ENCODE results near the gene IL6R.

The IL6R gene

DNA sequence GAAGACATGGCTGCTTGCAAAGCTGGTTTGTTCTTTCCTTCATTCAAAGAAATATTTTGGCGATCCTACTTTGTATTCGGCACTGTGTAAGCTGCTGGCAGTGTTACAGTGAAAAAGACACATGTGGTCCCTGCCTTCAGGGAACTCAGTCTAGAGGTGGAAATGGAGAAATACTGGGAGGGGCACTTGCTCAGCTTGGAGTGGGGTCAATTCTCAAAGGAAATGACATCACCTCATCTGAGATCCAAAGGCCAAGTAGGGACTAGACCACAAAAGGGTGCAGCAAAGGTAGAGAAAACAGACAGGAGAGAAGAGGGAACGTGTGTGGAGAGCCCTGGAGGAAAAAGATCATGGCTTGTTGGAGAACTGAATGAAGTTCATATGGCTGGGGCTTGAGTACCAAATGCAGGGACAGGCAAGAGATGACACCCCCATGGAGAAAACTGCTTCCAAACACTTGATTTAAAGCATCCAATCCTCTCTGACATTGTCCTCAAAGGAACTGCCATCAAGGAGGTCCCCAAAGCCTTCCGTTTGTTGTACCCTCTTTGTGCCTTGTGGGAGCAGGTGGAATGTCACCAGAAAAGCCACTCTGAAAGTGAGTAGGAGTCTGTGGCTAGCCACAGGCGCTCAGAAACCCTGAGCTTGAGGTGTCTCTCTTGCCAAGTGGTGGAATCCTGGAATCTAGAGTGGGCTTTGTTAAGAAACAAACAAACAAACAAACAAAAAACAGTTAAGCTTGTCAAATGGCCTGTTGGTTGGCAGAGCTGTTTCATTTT lies 48.6 kb downstream of the IL6R start:
- no peak for DNase-seq

DNA sequence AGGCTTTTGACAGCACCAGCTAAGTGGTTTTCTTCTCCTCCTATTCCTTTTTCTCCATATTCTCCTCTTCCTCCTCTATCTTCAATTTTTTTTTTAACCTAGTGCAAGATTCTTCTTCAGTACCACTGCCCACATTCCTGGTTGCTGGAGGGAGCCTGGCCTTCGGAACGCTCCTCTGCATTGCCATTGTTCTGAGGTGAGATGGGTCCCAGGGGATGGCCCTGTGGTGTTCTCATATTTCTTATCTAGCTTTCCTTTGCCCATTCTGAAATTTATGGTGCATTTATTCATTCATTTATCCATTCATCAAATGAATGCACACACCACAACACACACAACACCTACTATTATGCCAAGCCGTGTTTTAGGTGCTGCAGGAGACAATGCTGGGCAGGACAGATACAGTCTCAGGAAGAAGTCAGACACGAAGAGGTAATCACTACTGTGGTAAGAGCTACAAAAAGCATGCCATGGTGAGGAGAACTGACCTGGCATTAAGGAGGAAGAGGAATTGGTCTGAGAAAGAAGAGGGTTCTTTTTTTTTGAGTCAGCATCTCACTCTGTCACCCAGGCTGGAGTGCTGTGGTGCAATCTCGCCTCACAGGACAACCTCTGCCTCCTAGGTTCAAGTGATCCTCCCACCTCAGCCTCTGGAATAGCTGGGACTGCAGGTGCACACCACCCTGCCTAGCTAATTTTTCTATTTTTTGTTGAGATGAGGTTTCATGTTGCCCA lies 49.4 kb downstream of the IL6R start:
- no peak for DNase-seq

DNA sequence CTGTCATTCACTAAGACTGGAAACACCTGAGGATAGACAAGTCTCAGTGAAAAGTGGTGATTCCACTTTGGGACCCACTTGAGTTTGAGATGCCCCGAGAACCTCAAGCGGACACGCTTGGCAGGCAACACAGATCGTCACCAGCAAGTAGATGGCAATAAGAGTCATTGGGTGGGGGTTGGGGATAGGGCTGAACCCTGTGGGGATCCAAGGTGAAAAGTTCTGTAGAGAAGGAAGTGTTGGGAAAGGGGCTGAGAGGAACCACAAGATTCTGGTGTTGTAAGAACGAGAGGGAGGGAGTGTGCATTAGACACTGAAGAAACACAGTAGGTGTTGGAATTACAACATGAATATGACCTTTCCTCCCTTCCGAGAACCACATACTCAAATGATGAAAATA lies 51.5 kb downstream of the IL6R start:
- no peak for DNase-seq

DNA sequence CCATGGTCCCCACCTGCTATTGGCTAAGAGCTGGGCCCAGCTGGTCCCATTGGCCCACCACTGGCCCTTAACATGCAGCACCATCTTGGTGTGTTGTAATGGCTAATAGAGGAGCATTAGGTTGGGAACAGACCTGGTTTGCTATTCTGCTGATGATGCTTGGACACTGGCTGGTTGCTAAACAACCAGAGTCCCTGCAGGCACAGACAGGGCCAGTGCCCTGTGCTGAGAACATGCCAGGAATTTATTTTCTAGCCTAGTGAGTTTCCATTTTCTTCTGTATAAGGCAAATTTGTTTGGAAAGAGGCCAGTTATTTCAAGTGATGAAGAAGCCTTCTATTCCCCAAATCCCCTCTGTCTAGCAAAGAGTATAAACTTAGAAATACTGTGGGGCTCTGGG lies 53.9 kb downstream of the IL6R start:
- no peak for DNase-seq

DNA sequence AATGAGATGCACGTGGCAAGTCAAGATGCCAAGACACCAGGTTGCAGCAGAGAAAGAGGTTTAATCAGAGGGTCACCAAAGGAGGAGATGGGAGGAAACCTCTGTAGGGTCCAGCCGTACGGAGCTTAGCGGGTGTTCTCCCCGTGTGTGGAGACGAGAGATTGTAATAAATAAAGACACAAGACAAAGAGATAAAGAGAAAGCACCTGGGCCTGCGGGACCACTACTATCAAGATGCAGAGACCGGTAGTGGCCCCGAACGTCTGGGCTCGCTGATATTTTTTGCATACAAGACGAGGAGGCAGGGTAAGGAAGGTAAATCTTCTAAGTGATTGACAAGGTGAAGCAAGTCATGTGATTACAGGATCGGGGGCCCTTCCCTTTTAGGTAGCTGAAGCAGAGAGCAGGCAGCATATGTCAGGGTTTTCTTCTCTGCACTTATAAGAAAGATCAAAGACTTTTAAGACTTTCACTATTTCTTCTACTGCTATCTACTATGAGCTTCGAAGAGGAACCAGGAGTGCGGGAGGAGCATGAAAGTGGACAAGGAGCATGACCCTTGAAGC lies 55.6 kb downstream of the IL6R start:
- no peak for DNase-seq

DNA sequence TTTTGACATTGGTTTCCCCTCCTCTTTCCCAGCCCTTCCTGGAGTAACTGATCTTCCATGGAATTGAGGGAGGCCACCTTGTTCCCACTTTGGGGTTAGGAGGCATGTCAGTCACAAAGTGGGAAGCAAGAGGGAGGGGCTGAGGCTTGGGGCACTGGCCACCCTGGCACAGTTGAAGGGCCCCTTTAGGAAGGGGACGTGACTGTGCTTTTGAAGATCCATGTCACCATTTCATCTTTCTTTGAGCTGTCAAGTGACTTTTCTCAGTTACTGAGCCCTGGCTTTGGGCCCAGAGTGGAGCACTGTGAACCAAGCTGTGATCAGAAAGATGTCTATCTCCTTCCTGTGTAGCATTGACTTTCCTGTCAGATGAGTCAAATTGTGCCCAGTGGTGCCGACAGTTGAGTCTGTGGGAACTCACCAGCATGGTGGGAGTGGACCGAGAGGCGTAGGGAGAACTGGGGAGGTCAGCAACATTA lies 58.4 kb downstream of the IL6R start:
- DNase-seq, result no peak

DNA sequence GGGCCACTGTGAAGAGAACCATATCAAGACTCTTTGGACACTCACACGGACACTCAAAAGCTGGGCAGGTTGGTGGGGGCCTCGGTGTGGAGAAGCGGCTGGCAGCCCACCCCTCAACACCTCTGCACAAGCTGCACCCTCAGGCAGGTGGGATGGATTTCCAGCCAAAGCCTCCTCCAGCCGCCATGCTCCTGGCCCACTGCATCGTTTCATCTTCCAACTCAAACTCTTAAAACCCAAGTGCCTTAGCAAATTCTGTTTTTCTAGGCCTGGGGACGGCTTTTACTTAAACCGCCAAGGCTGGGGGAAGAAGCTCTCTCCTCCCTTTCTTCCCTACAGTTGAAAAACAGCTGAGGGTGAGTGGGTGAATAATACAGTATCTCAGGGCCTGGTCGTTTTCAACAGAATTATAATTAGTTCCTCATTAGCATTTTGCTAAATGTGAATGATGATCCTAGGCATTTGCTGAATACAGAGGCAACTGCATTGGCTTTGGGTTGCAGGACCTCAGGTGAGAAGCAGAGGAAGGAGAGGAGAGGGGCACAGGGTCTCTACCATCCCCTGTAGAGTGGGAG lies 60.6 kb downstream of the IL6R start:
- no peak for DNase-seq

DNA sequence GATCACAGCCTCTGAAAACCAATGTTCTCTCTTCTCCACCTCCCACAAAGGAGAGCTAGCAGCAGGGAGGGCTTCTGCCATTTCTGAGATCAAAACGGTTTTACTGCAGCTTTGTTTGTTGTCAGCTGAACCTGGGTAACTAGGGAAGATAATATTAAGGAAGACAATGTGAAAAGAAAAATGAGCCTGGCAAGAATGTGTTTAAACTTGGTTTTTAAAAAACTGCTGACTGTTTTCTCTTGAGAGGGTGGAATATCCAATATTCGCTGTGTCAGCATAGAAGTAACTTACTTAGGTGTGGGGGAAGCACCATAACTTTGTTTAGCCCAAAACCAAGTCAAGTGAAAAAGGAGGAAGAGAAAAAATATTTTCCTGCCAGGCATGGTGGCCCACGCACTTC lies 61.1 kb downstream of the IL6R start:
- no peak for DNase-seq

DNA sequence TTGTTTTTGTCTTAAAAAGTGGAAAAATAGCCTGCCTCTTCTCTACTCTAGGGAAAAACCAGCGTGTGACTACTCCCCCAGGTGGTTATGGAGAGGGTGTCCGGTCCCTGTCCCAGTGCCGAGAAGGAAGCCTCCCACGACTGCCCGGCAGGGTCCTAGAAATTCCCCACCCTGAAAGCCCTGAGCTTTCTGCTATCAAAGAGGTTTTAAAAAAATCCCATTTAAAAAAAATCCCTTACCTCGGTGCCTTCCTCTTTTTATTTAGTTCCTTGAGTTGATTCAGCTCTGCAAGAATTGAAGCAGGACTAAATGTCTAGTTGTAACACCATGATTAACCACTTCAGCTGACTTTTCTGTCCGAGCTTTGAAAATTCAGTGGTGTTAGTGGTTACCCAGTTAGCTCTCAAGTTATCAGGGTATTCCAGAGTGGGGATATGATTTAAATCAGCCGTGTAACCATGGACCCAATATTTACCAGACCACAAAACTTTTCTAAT lies 61.8 kb downstream of the IL6R start:
- no peak for DNase-seq

DNA sequence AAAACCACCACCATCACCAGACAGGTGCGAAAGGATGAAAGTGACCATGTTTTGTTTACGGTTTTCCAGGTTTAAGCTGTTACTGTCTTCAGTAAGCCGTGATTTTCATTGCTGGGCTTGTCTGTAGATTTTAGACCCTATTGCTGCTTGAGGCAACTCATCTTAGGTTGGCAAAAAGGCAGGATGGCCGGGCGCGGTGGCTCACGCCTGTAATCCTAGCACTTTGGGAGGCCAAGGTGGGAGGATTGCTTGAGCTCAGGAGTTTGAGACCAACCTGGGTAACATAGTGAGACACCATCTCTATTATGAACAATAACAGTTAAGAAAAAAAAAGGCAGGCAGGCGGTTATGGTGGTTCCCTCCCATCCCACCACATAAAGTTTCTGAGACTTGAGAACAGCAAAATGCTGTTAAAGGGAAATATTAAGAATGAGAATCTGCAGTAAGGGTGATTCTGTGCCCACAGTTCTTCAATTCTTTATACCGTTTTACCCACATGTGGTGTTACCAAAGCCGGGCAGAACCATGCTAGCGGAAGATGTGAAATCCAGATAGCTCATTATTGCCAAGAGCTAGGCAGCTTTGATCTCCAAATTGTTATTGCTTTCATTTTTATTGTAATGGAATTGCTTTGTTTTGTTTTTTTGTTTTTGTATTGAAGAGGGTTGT lies 62.4 kb downstream of the IL6R start:
- no peak for DNase-seq

DNA sequence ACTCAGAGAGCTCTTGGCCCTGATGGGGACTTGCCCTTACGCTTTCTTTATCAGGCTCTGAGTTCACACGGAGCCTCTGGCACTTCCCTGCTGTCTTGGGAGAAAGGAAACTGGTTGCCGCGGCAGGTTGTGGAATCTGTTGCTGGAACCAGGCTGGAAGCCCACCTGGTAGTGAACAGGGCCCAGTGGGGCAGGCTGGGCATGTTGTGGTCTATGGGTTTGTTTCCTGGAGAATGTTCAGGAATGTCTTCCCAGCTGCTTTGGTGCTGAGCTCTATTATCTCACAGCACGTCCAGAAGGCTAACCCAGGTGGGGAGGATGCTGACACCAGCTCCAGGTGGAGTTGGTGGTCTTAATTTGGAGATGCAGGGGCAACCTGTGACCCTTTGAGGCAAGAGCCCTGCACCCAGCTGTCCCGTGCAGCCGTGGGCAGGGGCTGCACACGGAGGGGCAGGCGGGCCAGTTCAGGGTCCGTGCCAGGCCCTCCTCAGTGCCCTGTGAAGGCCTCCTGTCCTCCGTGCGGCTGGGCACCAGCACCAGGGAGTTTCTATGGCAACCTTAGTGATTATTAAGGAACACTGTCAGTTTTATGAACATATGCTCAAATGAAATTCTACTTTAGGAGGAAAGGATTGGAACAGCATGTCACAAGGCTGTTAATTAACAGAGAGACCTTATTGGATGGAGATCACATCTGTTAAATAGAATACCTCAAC lies 63.5 kb downstream of the IL6R start:
- DNase-seq, result no peak

DNA sequence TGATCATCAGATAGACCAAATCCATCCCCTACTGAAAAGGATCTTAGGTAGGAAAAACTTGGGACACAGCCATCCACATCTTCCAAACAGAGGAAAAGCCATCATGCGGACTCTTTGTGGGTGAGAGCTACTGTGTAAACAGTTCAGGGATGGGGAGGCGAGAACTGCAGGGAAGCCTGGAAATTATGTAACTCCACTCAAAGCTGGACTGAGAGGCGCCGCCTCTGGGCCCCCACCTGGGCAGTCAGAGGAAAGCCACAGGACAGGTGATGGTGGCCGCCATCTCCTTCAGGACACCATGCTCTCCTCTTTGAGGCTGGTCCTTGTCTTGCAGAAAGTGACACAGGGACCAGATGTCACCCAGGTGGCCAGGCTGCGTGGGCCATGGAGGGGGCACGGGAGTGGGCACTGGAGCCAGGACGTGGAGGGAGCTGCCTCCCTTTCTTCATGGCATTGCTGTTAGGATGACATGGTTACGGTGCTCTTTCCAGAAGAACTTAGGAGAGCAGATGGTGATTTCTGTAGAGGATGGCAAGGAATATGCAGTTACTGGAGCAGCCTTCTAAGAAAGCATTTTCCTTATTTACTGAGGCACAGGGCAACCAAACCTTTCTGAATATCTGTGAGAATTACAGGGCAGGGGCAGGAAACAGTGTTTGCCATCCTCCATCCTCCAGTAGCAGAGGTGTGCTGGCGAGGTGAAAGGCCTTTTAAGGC lies 64.9 kb downstream of the IL6R start:
- DNase-seq, result no peak

DNA sequence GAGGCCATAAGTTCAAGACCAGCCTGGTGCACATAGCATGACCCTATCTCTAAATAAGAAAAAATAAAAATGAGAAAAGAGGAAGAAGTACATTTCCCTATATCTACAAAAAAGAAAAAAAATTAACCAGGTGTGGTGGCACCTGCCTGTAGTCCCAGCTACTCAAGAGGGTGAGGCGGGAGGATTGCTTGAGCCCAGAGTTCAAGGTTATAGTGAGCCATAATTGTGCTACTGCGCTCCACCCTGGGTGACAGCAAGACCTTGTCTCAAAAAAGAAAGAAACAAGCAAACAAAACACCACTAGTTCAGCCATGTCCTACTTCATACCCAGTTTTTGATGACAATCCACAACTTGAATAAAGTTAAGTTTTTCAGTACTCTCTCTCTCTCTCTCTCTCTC lies 66.2 kb downstream of the IL6R start:
- no peak for DNase-seq

DNA sequence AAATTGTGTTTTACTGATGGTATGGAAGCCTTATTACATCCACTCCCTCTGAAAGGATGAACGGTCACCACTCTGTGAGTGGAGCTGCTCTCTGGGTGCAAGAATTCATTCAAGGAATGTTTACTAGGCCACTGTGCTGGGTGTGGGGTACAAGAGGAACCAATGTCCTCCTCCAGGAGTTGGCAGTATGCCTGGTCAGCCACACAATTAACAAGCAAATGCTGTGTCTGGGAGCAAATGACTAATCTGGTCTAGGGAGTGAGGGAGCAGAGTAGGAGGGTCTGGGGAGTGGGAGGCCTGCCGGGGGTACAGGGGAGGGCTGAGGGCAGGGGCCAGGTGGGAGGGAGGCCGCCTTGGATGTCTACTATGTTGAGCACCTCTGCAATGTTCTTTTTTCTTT lies 69.7 kb downstream of the IL6R start:
- DNase-seq, result no peak

DNA sequence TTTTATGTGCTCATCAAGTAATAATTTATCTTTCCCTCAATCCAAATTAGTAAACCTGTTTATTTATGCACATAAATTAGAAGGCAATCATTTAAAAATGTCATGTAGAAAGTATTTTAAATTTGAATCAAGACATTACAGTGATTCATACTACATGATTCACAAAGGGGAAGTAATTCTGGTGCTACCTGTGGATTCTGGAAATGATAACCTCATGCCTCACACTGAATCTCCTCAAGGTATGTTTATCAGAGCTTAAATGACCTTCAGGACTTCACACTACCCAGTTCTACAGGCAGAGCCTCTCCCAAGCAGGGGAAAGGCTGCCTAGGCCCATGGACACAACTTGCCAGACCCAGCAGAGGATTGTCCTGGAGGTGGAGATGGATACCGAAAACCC lies 71.6 kb downstream of the IL6R start:
- no peak for DNase-seq

DNA sequence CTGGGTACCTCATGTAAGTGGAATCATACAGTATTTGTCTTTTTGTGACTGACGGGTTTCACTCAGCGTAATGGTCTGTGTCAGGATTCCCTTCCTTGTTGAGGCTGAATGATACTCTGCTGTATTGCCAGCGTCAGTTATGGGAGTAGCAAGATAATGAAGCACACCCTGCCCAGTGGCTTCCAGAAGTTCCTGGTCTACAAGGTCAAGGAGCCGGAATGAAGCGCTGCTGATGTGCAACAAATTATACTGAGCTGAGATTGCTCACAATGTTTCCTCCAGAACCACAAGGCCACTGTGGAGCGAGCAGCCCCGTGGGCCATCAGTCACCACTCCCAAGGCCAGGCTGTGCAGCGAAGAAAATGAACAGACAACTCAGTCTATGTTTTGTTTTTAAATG lies 72.9 kb downstream of the IL6R start:
- DNase-seq, result no peak

DNA sequence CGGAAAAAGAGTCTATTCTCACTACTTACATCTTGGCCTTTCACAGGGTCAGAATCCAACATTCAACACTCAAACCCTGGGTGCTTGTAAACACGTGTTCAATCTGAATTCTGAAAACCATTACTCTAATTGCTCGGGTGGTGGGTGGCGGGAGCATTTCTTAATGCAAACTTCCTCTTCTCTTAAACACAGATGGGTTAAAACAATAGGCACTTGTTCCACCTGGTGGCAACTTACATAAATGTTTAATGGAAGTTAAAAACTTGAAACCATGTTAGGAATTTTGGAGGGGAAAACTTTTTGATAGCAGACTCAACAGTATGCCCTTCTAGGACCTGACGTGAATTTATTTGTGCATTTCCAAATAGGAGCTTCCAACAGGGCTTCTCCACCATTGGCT lies 73.5 kb downstream of the IL6R start:
- no peak for DNase-seq

DNA sequence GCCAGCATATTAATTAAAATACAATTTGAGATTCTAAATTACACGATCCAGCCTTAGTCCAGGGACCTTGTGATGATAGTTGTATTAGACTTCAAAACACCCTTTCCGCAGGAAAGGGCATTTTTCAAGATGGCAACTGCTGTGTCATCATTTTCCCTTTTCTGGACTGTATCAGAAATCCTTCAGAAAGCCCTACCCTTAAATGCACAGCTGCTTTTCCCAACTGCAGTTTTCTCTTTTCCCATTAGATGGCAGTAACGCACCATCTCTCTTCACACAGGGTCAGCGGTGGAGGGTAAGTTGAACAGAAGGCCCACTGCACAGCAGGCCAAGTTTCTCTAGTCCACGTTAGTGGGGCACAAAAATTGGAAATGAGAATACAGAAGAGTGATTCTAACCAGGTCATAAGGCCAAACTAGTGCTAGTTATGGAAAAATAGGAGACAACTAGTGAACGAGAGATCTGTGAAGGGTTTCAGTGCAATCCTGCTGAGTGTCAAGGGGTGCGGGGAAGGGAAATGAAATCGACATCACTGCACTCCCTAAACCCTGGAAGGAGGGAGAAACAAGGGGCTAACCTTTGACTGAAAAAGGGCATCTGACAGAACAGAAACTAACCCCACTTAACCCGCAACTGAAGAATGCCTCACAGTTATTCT lies 74.8 kb downstream of the IL6R start:
- peak; percentile 69 for DNase-seq

DNA sequence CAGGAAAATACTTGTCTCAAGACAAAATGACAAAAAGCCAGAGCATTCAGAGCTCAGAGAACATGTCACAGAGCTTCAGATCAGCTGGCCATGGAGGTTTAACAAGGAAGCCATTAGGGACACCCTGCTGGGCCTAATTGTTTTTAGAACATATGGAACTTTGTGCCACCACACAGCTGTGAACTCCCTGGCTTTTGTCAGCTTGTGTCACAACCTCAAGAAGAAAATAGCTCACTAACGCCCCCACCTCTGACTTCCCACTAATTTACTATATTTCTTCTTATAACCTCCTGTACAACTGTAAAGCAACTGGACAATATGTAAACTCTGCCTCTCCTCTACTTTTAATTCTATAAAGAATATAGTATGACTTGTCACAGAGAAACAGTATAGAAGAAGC lies 75.9 kb downstream of the IL6R start:
- no peak for DNase-seq

DNA sequence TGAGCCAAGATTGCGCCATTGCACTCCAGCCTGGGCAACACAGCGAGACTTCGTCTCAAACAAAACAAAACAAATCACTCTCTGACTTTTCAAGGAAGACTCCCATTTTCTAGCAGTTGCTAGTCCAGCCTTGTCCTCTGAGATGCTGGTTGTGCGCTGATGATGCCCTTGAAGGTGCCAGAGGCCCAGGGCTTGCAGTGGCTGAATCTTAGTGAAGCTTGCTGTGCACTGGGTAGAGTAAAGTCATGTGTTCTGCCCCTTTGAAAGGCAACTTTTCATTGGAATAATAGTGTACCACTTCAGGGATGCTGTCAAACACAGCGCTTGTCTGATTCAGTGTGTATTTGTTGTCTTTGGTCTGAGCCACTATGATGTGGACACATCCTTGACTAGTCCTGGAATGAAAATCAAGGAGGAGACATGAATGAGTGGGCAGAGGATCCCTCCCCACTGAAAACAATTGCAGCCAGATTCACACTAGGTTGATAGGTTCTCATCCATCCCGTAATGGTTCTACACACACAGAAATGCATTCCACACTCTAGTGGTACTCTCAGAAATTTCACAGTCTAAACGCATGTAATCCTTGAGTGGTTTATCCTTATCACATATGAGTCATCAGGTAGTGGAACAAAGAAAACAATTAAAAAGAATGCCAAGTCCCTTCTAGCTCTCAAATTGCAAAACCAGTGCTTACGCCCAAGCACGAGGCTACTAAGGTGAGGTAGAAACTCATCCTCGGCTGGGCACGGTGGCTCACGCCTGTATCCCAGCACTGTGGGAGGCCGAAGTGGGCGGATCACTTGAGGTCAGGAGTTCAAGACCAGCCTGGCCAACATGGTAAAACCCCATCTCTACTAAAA lies 79.0 kb downstream of the IL6R start:
- no peak for DNase-seq
